HG03571 (cell line): ENCODE measurements around the gene YARS1.

Source experiments
- ATAC-seq: cut with Tn5 transposase; IDR thresholded peaks from one replicate; pipeline ENCODE4 v1.9.1; 2021; ENCODE audit not compliant: unreplicated experiment

YARS1 gene

GRCh38 chr1:32748926-32749325 lies 68.2 kb downstream of the YARS1 start:
- no peak for ATAC-seq

GRCh38 chr1:32748348-32748747 lies 68.8 kb downstream of the YARS1 start:
- no peak for ATAC-seq

- no peak for ATAC-seq
These were observed 71.0 kb downstream of the YARS1 start for GRCh38 chr1:32746130-32746529.

GRCh38 chr1:32744071-32744425 lies 73.1 kb downstream of the YARS1 start:
- ATAC-seq, result no peak

- no peak for ATAC-seq
These were observed 73.6 kb downstream of the YARS1 start for GRCh38 chr1:32743380-32744070.

GRCh38 chr1:32742956-32743355 lies 74.2 kb downstream of the YARS1 start:
- no peak for ATAC-seq

GRCh38 chr1:32742199-32742947 lies 74.8 kb downstream of the YARS1 start:
- ATAC-seq, result no peak

- no peak for ATAC-seq
These were observed 75.6 kb downstream of the YARS1 start for GRCh38 chr1:32741413-32742198.

GRCh38 chr1:32741059-32741412 lies 76.1 kb downstream of the YARS1 start:
- ATAC-seq, result no peak

GRCh38 chr1:32736812-32737791 lies 80.1 kb downstream of the YARS1 start:
- ATAC-seq, result no peak

- ATAC-seq, result no peak
These were observed 83.4 kb downstream of the YARS1 start for GRCh38 chr1:32733582-32734321.

GRCh38 chr1:32729254-32730046 lies 87.7 kb downstream of the YARS1 start:
- no peak for ATAC-seq

GRCh38 chr1:32728413-32729077 lies 88.6 kb downstream of the YARS1 start:
- ATAC-seq, result no peak

GRCh38 chr1:32727876-32728275 lies 89.3 kb downstream of the YARS1 start:
- ATAC-seq, result no peak

GRCh38 chr1:32725615-32725982 lies 91.6 kb downstream of the YARS1 start:
- no peak for ATAC-seq
